Epithelial cell of prostate (primary cell): ENCODE data around the gene LPAR6.
"Not testable (repeated sequence)": the region's sequence is repeated elsewhere in the genome, so short reads cannot be mapped to it uniquely, and the experiment has no call there.

Experiments
- DNase-seq: peaks from one replicate; pipeline ENCODE4 v3.0.0-alpha.2; 2011; ENCODE audit warnings: low read depth, low spot score
- H3K27ac ChIP-seq: fragments of 450-650 bp; 2 replicates; pipeline ENCODE4 v1.5.1; 2017; ENCODE audit warnings: mild to moderate bottlenecking

LPAR6 gene

GRCh38 chr13:48412881-48413351 lies at the start of gene LPAR6:
Gene LPAR6, minus strand, starts transcription at chr13:48413113. Its CDS starts 690 bp downstream, at chr13:48412423.
- H3K27ac ChIP-seq, result peak within 1 kb of the TSS; percentile 90
- DNase-seq, result peak; percentile 45

GRCh38 chr13:48457578-48458242 lies 44.8 kb upstream of the LPAR6 start:
- no peak for DNase-seq
- H3K27ac ChIP-seq, result no peak overlapping the region

- H3K27ac ChIP-seq, result no peak overlapping the region
- DNase-seq, result no peak
Observed at GRCh38 chr13:48456546-48456945, 43.6 kb upstream of the LPAR6 start.

GRCh38 chr13:48451196-48451595 lies 38.3 kb upstream of the LPAR6 start:
- not testable (repeated sequence) for DNase-seq, H3K27ac ChIP-seq

GRCh38 chr13:48449656-48450055 lies 36.7 kb upstream of the LPAR6 start:
- peak overlapping the region; percentile 73 for H3K27ac ChIP-seq
- no peak for DNase-seq

- peak overlapping the region; percentile 73 for H3K27ac ChIP-seq
- no peak for DNase-seq
Observed at GRCh38 chr13:48448959-48449614, 36.2 kb upstream of the LPAR6 start.

- peak overlapping the region; percentile 73 for H3K27ac ChIP-seq
- no peak for DNase-seq
Observed at GRCh38 chr13:48448285-48448958, 35.5 kb upstream of the LPAR6 start.

GRCh38 chr13:48446464-48446863 lies 33.6 kb upstream of the LPAR6 start:
- no peak for DNase-seq
- H3K27ac ChIP-seq, result peak overlapping the region; percentile 21

GRCh38 chr13:48443442-48444208 lies 30.7 kb upstream of the LPAR6 start:
- no peak overlapping the region for H3K27ac ChIP-seq
- no peak for DNase-seq

- peak overlapping the region; percentile 74 for H3K27ac ChIP-seq
- no peak for DNase-seq
Observed at GRCh38 chr13:48437371-48437770, 24.5 kb upstream of the LPAR6 start.

GRCh38 chr13:48436661-48437288 lies 23.9 kb upstream of the LPAR6 start:
- DNase-seq, result no peak
- peak overlapping the region; percentile 74 for H3K27ac ChIP-seq

GRCh38 chr13:48434200-48434599 lies 21.3 kb upstream of the LPAR6 start:
- no peak for DNase-seq
- no peak overlapping the region for H3K27ac ChIP-seq

- H3K27ac ChIP-seq, result no peak overlapping the region
- no peak for DNase-seq
Observed at GRCh38 chr13:48431987-48432615, 19.2 kb upstream of the LPAR6 start.

- no peak for DNase-seq
- H3K27ac ChIP-seq, result no peak overlapping the region
Observed at GRCh38 chr13:48431431-48431830, 18.5 kb upstream of the LPAR6 start.

GRCh38 chr13:48429886-48430285 lies 17.0 kb upstream of the LPAR6 start:
- DNase-seq, result no peak
- no peak overlapping the region for H3K27ac ChIP-seq

- no peak for DNase-seq
- no peak overlapping the region for H3K27ac ChIP-seq
Observed at GRCh38 chr13:48429036-48429435, 16.1 kb upstream of the LPAR6 start.

- not testable (repeated sequence) for DNase-seq
- peak overlapping the region; percentile 65 for H3K27ac ChIP-seq
Observed at GRCh38 chr13:48426755-48427298, 13.9 kb upstream of the LPAR6 start.

GRCh38 chr13:48426052-48426451 lies 13.1 kb upstream of the LPAR6 start:
- H3K27ac ChIP-seq, result no peak overlapping the region
- DNase-seq, result no peak

GRCh38 chr13:48424212-48424611 lies 11.3 kb upstream of the LPAR6 start:
- peak overlapping the region; percentile 34 for H3K27ac ChIP-seq
- DNase-seq, result peak; percentile 55
